ENCODE measurements around the gene CDH4.

CDH4 gene

GRCh38 chr20:61349447-61350165 lies 97.5 kb downstream of the CDH4 start:
- Histone ChIP-seq H3K27ac (replicated peaks) (no peak overlapping the region), H3K4me3 (replicated peaks; ENCODE audit: insufficient read depth, low read length) (no peak overlapping the region), H3K27me3 (ENCODE audit: insufficient read depth, poor library complexity, severe bottlenecking) (no peaks in the 10 kb centered on the region)
- TF ChIP-seq, protein P1, sequence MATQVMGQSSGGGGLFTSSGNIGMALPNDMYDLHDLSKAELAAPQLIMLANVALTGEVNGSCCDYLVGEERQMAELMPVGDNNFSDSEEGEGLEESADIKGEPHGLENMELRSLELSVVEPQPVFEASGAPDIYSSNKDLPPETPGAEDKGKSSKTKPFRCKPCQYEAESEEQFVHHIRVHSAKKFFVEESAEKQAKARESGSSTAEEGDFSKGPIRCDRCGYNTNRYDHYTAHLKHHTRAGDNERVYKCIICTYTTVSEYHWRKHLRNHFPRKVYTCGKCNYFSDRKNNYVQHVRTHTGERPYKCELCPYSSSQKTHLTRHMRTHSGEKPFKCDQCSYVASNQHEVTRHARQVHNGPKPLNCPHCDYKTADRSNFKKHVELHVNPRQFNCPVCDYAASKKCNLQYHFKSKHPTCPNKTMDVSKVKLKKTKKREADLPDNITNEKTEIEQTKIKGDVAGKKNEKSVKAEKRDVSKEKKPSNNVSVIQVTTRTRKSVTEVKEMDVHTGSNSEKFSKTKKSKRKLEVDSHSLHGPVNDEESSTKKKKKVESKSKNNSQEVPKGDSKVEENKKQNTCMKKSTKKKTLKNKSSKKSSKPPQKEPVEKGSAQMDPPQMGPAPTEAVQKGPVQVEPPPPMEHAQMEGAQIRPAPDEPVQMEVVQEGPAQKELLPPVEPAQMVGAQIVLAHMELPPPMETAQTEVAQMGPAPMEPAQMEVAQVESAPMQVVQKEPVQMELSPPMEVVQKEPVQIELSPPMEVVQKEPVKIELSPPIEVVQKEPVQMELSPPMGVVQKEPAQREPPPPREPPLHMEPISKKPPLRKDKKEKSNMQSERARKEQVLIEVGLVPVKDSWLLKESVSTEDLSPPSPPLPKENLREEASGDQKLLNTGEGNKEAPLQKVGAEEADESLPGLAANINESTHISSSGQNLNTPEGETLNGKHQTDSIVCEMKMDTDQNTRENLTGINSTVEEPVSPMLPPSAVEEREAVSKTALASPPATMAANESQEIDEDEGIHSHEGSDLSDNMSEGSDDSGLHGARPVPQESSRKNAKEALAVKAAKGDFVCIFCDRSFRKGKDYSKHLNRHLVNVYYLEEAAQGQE (IDR thresholded peaks at IDR 0.05; ENCODE audit: insufficient replicate concordance, low read depth) = no peak
- DNase-seq (ENCODE audit: low read depth in 1 of 2, low spot score in 1 of 2) = no peak

DNA sequence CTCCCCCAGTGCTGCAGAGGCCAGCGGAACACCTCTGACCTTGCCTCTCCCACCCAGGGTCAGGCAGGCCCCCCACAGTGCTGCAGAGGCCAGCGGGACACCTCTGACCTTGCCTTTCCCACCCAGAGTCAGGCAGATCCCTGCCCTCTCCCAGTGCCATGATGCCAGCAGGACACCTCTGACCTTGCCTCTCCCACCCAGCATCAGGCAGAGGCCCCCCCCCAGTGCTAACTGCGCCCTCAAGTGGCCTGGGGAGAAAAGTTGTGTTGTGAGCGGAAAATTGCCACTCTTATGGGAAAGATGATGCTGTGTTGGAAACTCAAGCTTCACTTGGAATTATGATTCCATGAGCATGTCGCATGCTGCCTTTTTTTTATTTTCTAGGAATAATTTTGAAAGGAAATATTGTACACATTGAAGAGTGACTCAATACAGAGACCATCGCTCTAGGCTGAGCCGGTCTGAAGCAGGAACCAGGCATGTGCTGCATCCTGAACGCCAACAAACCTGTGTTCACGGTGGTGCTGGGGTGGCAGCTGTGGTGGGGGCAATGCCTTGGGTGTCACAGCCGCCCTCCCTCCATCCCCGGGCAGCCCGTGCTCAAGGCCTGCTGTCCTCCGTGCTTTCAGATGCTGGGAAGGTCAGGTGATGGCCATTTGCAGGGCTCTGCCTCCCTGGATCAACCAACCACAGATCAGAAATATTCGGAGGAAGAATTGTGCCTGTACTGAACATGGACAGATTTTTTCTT lies 98.6 kb downstream of the CDH4 start:
- Histone ChIP-seq H3K27me3 (ENCODE audit: insufficient read depth, poor library complexity, severe bottlenecking) (no peaks in the 10 kb centered on the region), H3K4me3 (replicated peaks; ENCODE audit: insufficient read depth, low read length) (no peak overlapping the region), H3K27ac (replicated peaks) (no peak overlapping the region)
- TF ChIP-seq POLR2AphosphoS5 (IDR thresholded peaks at IDR 0.05; ENCODE audit: low read depth) = no peak
- no peak for TF ChIP-seq GABPA (IDR thresholded peaks at IDR 0.05; ENCODE audit: low read depth)
- TF ChIP-seq, protein P2, sequence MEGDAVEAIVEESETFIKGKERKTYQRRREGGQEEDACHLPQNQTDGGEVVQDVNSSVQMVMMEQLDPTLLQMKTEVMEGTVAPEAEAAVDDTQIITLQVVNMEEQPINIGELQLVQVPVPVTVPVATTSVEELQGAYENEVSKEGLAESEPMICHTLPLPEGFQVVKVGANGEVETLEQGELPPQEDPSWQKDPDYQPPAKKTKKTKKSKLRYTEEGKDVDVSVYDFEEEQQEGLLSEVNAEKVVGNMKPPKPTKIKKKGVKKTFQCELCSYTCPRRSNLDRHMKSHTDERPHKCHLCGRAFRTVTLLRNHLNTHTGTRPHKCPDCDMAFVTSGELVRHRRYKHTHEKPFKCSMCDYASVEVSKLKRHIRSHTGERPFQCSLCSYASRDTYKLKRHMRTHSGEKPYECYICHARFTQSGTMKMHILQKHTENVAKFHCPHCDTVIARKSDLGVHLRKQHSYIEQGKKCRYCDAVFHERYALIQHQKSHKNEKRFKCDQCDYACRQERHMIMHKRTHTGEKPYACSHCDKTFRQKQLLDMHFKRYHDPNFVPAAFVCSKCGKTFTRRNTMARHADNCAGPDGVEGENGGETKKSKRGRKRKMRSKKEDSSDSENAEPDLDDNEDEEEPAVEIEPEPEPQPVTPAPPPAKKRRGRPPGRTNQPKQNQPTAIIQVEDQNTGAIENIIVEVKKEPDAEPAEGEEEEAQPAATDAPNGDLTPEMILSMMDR (IDR thresholded peaks at IDR 0.05; ENCODE audit: insufficient read depth, low read length) = no peak
- TF ChIP-seq, protein P1 (IDR thresholded peaks at IDR 0.05; ENCODE audit: insufficient replicate concordance, low read depth) = no peak
- TF ChIP-seq SPI1 (IDR thresholded peaks at IDR 0.05; ENCODE audit: borderline replicate concordance, low read depth) = no peak
- no peak for DNase-seq (ENCODE audit: low read depth in 1 of 2, low spot score in 1 of 2)

DNA sequence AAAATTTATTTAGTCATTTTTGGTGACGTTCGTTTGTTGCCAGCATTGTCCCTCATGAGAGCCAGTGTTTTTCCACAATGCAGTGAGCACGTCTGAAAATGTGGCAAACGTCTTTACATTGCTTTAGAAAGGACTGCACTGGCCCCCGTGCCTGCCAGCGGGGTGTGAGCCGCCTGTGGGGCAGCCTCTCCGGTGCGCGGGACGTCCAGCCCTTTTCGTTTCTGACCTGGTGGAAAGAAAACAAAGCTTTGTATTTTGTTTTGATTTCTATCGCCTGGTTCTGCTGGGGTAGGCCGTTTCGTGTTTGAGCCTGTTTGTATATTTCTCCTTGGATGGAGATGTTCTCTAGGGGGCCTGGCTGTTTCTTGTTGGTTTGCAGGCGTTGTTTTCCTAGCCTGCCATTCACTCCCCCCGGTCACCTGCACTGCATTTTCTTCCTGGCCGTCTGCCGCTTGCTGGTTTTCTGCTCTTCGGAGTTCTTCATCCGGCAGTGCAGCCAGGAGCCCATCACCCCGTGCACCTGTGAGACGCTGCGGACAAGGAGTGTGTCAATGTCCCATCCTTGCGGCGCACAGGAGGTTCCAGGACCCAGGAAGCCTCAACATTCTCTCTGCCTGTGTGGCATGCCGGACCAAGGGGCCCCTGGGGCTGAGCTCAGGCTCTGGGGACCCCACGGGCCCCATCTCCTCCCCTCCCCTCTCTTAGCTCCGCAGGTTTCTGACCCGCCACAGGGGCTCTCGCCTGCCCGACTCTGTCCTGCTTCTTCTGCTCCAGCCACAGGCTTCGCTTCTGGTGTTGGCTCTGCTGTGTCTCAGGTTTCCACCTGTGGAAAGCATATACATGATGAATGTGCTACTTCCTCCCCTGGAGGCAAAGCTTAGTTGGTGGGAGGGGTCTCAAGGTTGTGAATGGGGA lies 100.5 kb downstream of the CDH4 start:
- no peak overlapping the region for H3K27ac ChIP-seq (replicated peaks)
- H3K4me3 ChIP-seq (replicated peaks; ENCODE audit: insufficient read depth, low read length) = no peak overlapping the region
- H3K27me3 ChIP-seq (ENCODE audit: insufficient read depth, poor library complexity, severe bottlenecking) = no peaks in the 10 kb centered on the region
- no peak for DNase-seq (ENCODE audit: low read depth in 1 of 2, low spot score in 1 of 2)
- TF ChIP-seq, protein P1 (IDR thresholded peaks at IDR 0.05; ENCODE audit: insufficient replicate concordance, low read depth) = no peak
- TF ChIP-seq, protein P2 (IDR thresholded peaks at IDR 0.05; ENCODE audit: insufficient read depth, low read length) = no peak
- TF ChIP-seq GABPA (IDR thresholded peaks at IDR 0.05; ENCODE audit: low read depth) = no peak
- no peak for TF ChIP-seq SPI1 (IDR thresholded peaks at IDR 0.05; ENCODE audit: borderline replicate concordance, low read depth)
- no peak for TF ChIP-seq POLR2AphosphoS5 (IDR thresholded peaks at IDR 0.05; ENCODE audit: low read depth)
